Measurements from ENCODE around the gene NBEAL1.

- TF ChIP-seq CTCF (IDR thresholded peaks at IDR 0.05; ENCODE audit: low read depth, low read length) (no peak), EZH2phosphoT487 (IDR thresholded peaks at IDR 0.05; ENCODE audit: low read depth) (no peak)
Observed at GRCh38 chr2:203242518-203242917, 227.8 kb downstream of the NBEAL1 start.
